ENCODE results near the gene PKP1.

The PKP1 gene

GRCh38 chr1:201335174-201335870, 52.0 kb downstream of the PKP1 start:
- DNase-seq (ENCODE audit: low read depth), result no peak
- TF ChIP-seq, protein P1, sequence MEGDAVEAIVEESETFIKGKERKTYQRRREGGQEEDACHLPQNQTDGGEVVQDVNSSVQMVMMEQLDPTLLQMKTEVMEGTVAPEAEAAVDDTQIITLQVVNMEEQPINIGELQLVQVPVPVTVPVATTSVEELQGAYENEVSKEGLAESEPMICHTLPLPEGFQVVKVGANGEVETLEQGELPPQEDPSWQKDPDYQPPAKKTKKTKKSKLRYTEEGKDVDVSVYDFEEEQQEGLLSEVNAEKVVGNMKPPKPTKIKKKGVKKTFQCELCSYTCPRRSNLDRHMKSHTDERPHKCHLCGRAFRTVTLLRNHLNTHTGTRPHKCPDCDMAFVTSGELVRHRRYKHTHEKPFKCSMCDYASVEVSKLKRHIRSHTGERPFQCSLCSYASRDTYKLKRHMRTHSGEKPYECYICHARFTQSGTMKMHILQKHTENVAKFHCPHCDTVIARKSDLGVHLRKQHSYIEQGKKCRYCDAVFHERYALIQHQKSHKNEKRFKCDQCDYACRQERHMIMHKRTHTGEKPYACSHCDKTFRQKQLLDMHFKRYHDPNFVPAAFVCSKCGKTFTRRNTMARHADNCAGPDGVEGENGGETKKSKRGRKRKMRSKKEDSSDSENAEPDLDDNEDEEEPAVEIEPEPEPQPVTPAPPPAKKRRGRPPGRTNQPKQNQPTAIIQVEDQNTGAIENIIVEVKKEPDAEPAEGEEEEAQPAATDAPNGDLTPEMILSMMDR (IDR thresholded peaks at IDR 0.05; ENCODE audit: control insufficient read depth, extremely low read depth, insufficient read depth), result no peak
- no peak overlapping the region for H3K4me3 ChIP-seq (ENCODE audit: low read depth, low read length)

GRCh38 chr1:201335901-201336300, 52.6 kb downstream of the PKP1 start:
- TF ChIP-seq, protein P1 (IDR thresholded peaks at IDR 0.05; ENCODE audit: control insufficient read depth, extremely low read depth, insufficient read depth), result no peak
- DNase-seq (ENCODE audit: low read depth), result no peak
- no peak overlapping the region for H3K4me3 ChIP-seq (ENCODE audit: low read depth, low read length)

GRCh38 chr1:201336711-201337450, 53.6 kb downstream of the PKP1 start:
- no peak for DNase-seq (ENCODE audit: low read depth)
- H3K4me3 ChIP-seq (ENCODE audit: low read depth, low read length), result no peak overlapping the region
- TF ChIP-seq, protein P1 (IDR thresholded peaks at IDR 0.05; ENCODE audit: control insufficient read depth, extremely low read depth, insufficient read depth), result no peak

DNA sequence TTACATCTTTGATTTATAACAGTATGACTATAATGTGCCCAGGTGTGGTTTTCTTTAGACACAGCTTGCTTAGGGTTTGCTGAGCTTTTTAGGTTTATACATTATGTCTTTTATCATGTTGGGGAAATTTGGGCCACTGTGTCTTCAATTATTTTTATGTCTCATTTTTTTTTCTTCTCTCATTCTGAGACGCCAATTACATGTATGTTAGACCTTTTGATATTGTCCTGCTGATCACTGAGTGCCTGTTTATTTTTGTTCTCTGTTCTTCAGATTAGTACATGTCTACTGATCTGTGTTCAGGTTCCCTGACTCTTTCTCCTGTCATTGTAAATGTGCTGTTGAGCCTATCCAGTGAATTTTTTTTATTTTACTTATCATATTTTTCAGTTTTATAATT, 58.1 kb downstream of the PKP1 start:
- no peak for DNase-seq (ENCODE audit: low read depth)
- TF ChIP-seq, protein P1 (IDR thresholded peaks at IDR 0.05; ENCODE audit: control insufficient read depth, extremely low read depth, insufficient read depth), result no peak
- no peak overlapping the region for H3K4me3 ChIP-seq (ENCODE audit: low read depth, low read length)

DNA sequence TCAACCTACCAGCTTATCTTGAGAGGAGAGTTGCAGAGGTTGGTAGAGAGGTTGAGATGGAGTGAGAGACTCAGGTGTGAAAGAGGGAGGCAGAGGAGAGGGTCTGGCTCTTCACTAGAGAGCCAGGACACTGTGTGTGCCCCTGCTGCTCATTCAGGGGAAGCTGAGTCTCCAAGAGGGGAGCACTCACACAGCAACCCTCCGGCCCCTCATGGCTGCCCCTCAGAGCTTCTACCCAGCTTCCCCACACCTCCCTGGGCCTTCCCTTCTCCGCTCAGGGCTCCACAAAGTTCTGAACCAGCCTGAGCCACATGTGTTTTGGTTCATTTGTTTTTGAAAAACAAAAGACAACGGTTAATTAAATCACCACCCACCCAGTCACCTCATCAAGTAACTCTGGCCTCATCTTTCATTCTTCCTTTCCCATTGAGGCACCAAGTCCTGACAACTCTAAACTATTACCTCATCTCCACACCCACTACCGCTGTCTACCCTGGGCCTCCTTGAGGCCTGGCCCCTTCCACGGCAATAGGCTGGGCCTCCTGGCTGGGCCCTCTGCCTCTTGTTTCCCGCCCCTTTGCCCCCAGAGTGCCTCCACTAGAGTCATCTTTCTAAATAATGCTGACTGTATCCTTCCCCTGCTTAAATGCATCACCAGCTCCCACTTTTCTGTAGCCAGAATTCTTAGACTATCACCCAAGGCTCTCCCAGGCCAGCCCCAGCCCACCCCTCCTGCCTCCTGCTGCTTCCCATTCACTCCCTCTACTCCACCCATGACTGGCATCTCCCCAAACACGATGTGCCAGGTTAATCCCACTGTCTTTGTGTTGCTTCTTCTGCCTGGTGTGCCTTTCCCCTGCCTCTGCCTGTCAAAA, 61.1 kb downstream of the PKP1 start:
- TF ChIP-seq, protein P1 (IDR thresholded peaks at IDR 0.05; ENCODE audit: control insufficient read depth, extremely low read depth, insufficient read depth), result no peak
- H3K4me3 ChIP-seq (ENCODE audit: low read depth, low read length), result no peak overlapping the region
- DNase-seq (ENCODE audit: low read depth), result no peak

- TF ChIP-seq, protein P1 (IDR thresholded peaks at IDR 0.05; ENCODE audit: control insufficient read depth, extremely low read depth, insufficient read depth), result no peak
- no peak overlapping the region for H3K4me3 ChIP-seq (ENCODE audit: low read depth, low read length)
- DNase-seq (ENCODE audit: low read depth), result no peak
Observed at GRCh38 chr1:201345081-201345355, 61.7 kb downstream of the PKP1 start.

Measured in LNCaP clone FGC (cell line).